ENCODE data around the gene MCM3. TPM values are rescaled to one million over a fixed set of nuclear protein-coding genes. Genes with fewer than 3 reads are reported as not detected.

Gene MCM3
- total and polyA plus RNA-seq, 2 donors (not counting 1 experiment from before 2014, with no cell fraction given): 15.9 to 40.3 TPM

GRCh38 chr6:52317841-52318581, 33.5 kb upstream of the MCM3 start:
- H2AFZ ChIP-seq (ENCODE audit: low read length): no peak overlapping the region
- H4K20me1 ChIP-seq (ENCODE audit: control insufficient read depth, extremely low read depth, insufficient read depth, low read length): no peaks in the 10 kb centered on the region
- DNase-seq (ENCODE audit: low read depth in 2 of 2): peak; percentile 49 to 52
- H3K4me3 ChIP-seq (replicated peaks in 1 of 4; ENCODE audit: control extremely low read depth in 1 of 4, insufficient read depth in 1 of 4, low read depth in 3 of 4, low read length in 4 of 4): no peak overlapping the region
- H3K9me3 ChIP-seq (ENCODE audit: control insufficient read depth, insufficient read depth, low read depth, low read length): no peaks in the 10 kb centered on the region
- no peaks in the 10 kb centered on the region for H3K36me3 ChIP-seq (ENCODE audit: control insufficient read depth, insufficient read depth, low read length)
- no peak overlapping the region for H3K9ac ChIP-seq (ENCODE audit: insufficient read depth, low read length)
- H3K4me1 ChIP-seq (ENCODE audit: control insufficient read depth, extremely low read depth, insufficient read depth, low read length): no peaks in the 10 kb centered on the region
- H3K4me2 ChIP-seq (ENCODE audit: extremely low read depth, insufficient read depth, low read length): no peak overlapping the region
- no peak overlapping the region for H3K27ac ChIP-seq (ENCODE audit: insufficient read depth, low read length)
- H3K27me3 ChIP-seq (ENCODE audit: control insufficient read depth, insufficient read depth, low read length): no peaks in the 10 kb centered on the region
- H3K79me2 ChIP-seq (ENCODE audit: control insufficient read depth, insufficient read depth, low read length): no peaks in the 10 kb centered on the region
- TF ChIP-seq CTCF (conservative IDR thresholded peaks at IDR 0.05 in 1 of 2, IDR thresholded peaks at IDR 0.05 in 1 of 2; ENCODE audit: low read depth in 1 of 2, low read length in 2 of 2) (no peak), EZH2 (IDR thresholded peaks at IDR 0.05; ENCODE audit: low read length, missing control alignments) (no peak)

GRCh38 chr6:52317211-52317610, 32.7 kb upstream of the MCM3 start:
- Histone ChIP-seq H2AFZ (ENCODE audit: low read length) (no peak overlapping the region), H3K4me2 (ENCODE audit: extremely low read depth, insufficient read depth, low read length) (no peak overlapping the region), H3K27me3 (ENCODE audit: control insufficient read depth, insufficient read depth, low read length) (no peaks in the 10 kb centered on the region), H4K20me1 (ENCODE audit: control insufficient read depth, extremely low read depth, insufficient read depth, low read length) (no peaks in the 10 kb centered on the region), H3K9me3 (ENCODE audit: control insufficient read depth, insufficient read depth, low read depth, low read length) (no peaks in the 10 kb centered on the region), H3K9ac (ENCODE audit: insufficient read depth, low read length) (no peak overlapping the region), H3K36me3 (ENCODE audit: control insufficient read depth, insufficient read depth, low read length) (no peaks in the 10 kb centered on the region), H3K4me3 (replicated peaks in 1 of 4; ENCODE audit: control extremely low read depth in 1 of 4, insufficient read depth in 1 of 4, low read depth in 3 of 4, low read length in 4 of 4) (no peak overlapping the region), H3K4me1 (ENCODE audit: control insufficient read depth, extremely low read depth, insufficient read depth, low read length) (no peaks in the 10 kb centered on the region), H3K79me2 (ENCODE audit: control insufficient read depth, insufficient read depth, low read length) (no peaks in the 10 kb centered on the region), H3K27ac (ENCODE audit: insufficient read depth, low read length) (no peak overlapping the region)
- DNase-seq (ENCODE audit: low read depth in 2 of 2): no peak
- no peak for TF ChIP-seq CTCF (conservative IDR thresholded peaks at IDR 0.05 in 1 of 2, IDR thresholded peaks at IDR 0.05 in 1 of 2; ENCODE audit: low read depth in 1 of 2, low read length in 2 of 2)
- TF ChIP-seq EZH2 (IDR thresholded peaks at IDR 0.05; ENCODE audit: low read length, missing control alignments): no peak

DNA sequence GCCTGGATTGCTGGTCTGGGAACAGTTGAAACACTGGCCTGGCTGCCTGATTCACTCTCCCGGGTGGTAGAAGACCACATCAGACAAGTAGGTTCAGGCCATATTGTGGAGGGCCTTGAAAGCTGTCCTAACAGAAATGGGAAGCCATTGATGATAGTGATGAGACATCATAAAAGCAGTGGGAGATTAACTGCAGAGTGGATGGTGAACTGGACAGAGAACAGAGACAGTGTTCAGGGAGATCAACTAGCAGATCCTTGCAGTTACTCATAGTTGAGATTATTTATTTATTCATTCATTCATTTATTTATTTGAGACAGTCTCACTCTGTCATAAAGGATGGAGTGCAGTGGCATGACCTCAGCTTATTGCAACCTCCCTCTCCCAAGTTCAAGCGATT, 30.2 kb upstream of the MCM3 start:
- no peak overlapping the region for H3K4me2 ChIP-seq (ENCODE audit: extremely low read depth, insufficient read depth, low read length)
- no peaks in the 10 kb centered on the region for H3K79me2 ChIP-seq (ENCODE audit: control insufficient read depth, insufficient read depth, low read length)
- TF ChIP-seq CTCF (conservative IDR thresholded peaks at IDR 0.05 in 1 of 2, IDR thresholded peaks at IDR 0.05 in 1 of 2; ENCODE audit: low read depth in 1 of 2, low read length in 2 of 2): no peak
- TF ChIP-seq EZH2 (IDR thresholded peaks at IDR 0.05; ENCODE audit: low read length, missing control alignments): no peak
- no peaks in the 10 kb centered on the region for H3K9me3 ChIP-seq (ENCODE audit: control insufficient read depth, insufficient read depth, low read depth, low read length)
- H3K4me3 ChIP-seq (replicated peaks in 1 of 4; ENCODE audit: control extremely low read depth in 1 of 4, insufficient read depth in 1 of 4, low read depth in 3 of 4, low read length in 4 of 4): no peak overlapping the region
- no peak overlapping the region for H2AFZ ChIP-seq (ENCODE audit: low read length)
- H3K9ac ChIP-seq (ENCODE audit: insufficient read depth, low read length): no peak overlapping the region
- no peak for DNase-seq (ENCODE audit: low read depth in 2 of 2)
- H3K27me3 ChIP-seq (ENCODE audit: control insufficient read depth, insufficient read depth, low read length): no peaks in the 10 kb centered on the region
- H3K27ac ChIP-seq (ENCODE audit: insufficient read depth, low read length): no peak overlapping the region
- H3K36me3 ChIP-seq (ENCODE audit: control insufficient read depth, insufficient read depth, low read length): no peaks in the 10 kb centered on the region
- no peaks in the 10 kb centered on the region for H3K4me1 ChIP-seq (ENCODE audit: control insufficient read depth, extremely low read depth, insufficient read depth, low read length)
- H4K20me1 ChIP-seq (ENCODE audit: control insufficient read depth, extremely low read depth, insufficient read depth, low read length): no peaks in the 10 kb centered on the region
